ENCODE measurements around the gene ARL13B. TPM values are rescaled to one million over a fixed set of nuclear protein-coding genes. Genes with fewer than 3 reads are reported as not detected.
A peak's percentile ranks its signal among the peaks of the same experiment; 100 is the strongest.

Gene ARL13B
- total RNA-seq, 2 donors from 2014 or later: 6.4 to 10.7 TPM

DNA sequence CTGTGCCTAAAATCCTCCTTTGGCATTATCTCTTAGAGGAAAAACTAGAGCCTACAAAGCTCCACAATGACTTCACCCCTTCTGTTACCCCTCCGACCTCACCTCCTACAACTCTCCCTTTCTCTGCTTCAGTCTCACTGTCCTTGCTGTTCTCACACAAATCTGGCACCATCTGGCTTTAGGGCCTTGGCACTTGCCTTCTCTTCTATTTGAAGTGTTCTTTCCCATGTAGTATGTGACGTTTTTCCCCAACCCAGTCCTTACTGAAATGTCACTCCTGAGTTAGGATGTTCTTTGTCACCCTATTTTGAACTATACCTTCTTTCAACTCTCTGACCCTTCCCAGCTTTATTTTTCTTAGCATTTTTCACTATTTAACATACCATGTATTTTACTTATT lies 39.7 kb downstream of the ARL13B start:
- WGBS: 80% methylated on average over 2 of the region's 2 CpGs
- DNase-seq (ENCODE audit: low spot score): no peak
- intact Hi-C loops (cut with DNase I): no loop called here
- Histone ChIP-seq H3K27me3 (replicated peaks; ENCODE audit: insufficient read depth) (no peaks in the 10 kb centered on the region), H3K36me3 (no peaks in the 10 kb centered on the region), H3K27ac (no peak overlapping the region), H3K9me3 (no peaks in the 10 kb centered on the region), H3K4me3 (no peak overlapping the region), H3K4me1 (replicated peaks) (no peaks in the 10 kb centered on the region)
- no peak for TF ChIP-seq CTCF (IDR thresholded peaks at IDR 0.05)
- no peak for TF ChIP-seq POLR2AphosphoS5 (IDR thresholded peaks at IDR 0.05)
- TF ChIP-seq POLR2A (IDR thresholded peaks at IDR 0.05): no peak

GRCh38 chr3:94020293-94020692 lies 40.3 kb downstream of the ARL13B start:
- Histone ChIP-seq H3K4me1 (replicated peaks) (no peaks in the 10 kb centered on the region), H3K27ac (no peak overlapping the region), H3K27me3 (replicated peaks; ENCODE audit: insufficient read depth) (no peaks in the 10 kb centered on the region), H3K4me3 (no peak overlapping the region), H3K9me3 (no peaks in the 10 kb centered on the region), H3K36me3 (no peaks in the 10 kb centered on the region)
- TF ChIP-seq CTCF (IDR thresholded peaks at IDR 0.05): no peak
- TF ChIP-seq POLR2AphosphoS5 (IDR thresholded peaks at IDR 0.05): no peak
- TF ChIP-seq POLR2A (IDR thresholded peaks at IDR 0.05): no peak
- intact Hi-C loops (cut with DNase I): no loop called here
- whole genome bisulfite sequencing: 94% methylated on average over 3 of the region's 3 CpGs
- DNase-seq (ENCODE audit: low spot score): no peak

DNA sequence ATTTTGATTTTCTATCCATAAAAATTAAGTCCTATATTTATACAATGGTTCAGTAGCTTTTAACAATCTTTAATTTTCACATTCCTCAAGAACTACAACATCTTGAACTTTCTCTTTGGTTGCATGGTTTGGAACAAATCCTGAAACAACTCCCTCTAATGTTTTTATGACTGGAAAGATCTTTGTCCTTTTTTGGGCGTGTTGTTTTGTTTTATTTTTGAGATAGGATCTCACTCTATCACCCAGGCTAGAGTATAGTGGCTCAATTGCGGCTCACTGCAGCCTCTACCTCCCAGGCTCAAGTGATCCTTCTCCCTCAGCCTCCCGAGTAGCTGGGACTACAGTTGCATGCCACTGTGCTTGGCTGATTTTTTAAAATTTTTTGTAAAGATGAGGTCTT lies 44.4 kb downstream of the ARL13B start:
- intact Hi-C loops (cut with DNase I): no loop called here
- H3K9me3 ChIP-seq: no peaks in the 10 kb centered on the region
- H3K4me1 ChIP-seq (replicated peaks): no peaks in the 10 kb centered on the region
- no peaks in the 10 kb centered on the region for H3K27me3 ChIP-seq (replicated peaks; ENCODE audit: insufficient read depth)
- no peak overlapping the region for H3K27ac ChIP-seq
- H3K36me3 ChIP-seq: no peaks in the 10 kb centered on the region
- no peak overlapping the region for H3K4me3 ChIP-seq
- TF ChIP-seq POLR2AphosphoS5 (IDR thresholded peaks at IDR 0.05) (no peak), POLR2A (IDR thresholded peaks at IDR 0.05) (no peak), CTCF (IDR thresholded peaks at IDR 0.05) (no peak)
- WGBS: 63% methylated on average over 3 of the region's 3 CpGs
- DNase-seq (ENCODE audit: low spot score): no peak

GRCh38 chr3:94026623-94027022 lies 46.7 kb downstream of the ARL13B start:
- no peaks in the 10 kb centered on the region for H3K27me3 ChIP-seq (replicated peaks; ENCODE audit: insufficient read depth)
- peak overlapping the region in 1 of 2 donors; percentile 49 for H3K27ac ChIP-seq
- no peaks in the 10 kb centered on the region for H3K36me3 ChIP-seq
- WGBS: 24% methylated on average over 2 of the region's 2 CpGs
- H3K4me1 ChIP-seq (replicated peaks): no peaks in the 10 kb centered on the region
- peak overlapping the region in 1 of 2 donors; percentile 12 for H3K4me3 ChIP-seq
- no peaks in the 10 kb centered on the region for H3K9me3 ChIP-seq
- no peak for DNase-seq (ENCODE audit: low spot score)
- TF ChIP-seq CTCF (IDR thresholded peaks at IDR 0.05) (no peak), POLR2AphosphoS5 (IDR thresholded peaks at IDR 0.05) (peak; percentile 28), POLR2A (IDR thresholded peaks at IDR 0.05) (no peak)
- intact Hi-C loops (cut with DNase I): no loop called here

GRCh38 chr3:94028093-94028837 lies 48.3 kb downstream of the ARL13B start, which contains the start of gene STX19:
Gene STX19, minus strand, starts transcription at chr3:94028597. Its CDS starts 13,328 bp downstream, at chr3:94015269.
- TF ChIP-seq CTCF (IDR thresholded peaks at IDR 0.05): no peak
- peak; percentile 83 for TF ChIP-seq POLR2AphosphoS5 (IDR thresholded peaks at IDR 0.05)
- peak within 1 kb of the TSS; percentile 1 to 12 for H3K4me3 ChIP-seq
- no peaks in the 10 kb centered on the region for H3K27me3 ChIP-seq (replicated peaks; ENCODE audit: insufficient read depth)
- intact Hi-C loops (cut with DNase I): no loop called here
- no peaks in the 10 kb centered on the region for H3K9me3 ChIP-seq
- H3K36me3 ChIP-seq: no peaks in the 10 kb centered on the region
- DNase-seq (ENCODE audit: low spot score): peak; percentile 47
- H3K4me1 ChIP-seq (replicated peaks): no peaks in the 10 kb centered on the region
- 38% methylated on average over 8 of the region's 8 CpGs for WGBS
- H3K27ac ChIP-seq: peak within 1 kb of the TSS; percentile 27 to 47

Measured in prostate gland (tissue), 2 donors.